NCI-H748 (cell line): ENCODE results near the gene POLRMT.
"Not testable (repeated sequence)": the region's sequence is repeated elsewhere in the genome, so short reads cannot be mapped to it uniquely, and the experiment has no call there.

Experiments used
- DNase-seq: peaks from one replicate; lab custom pipeline; 2025; ENCODE audit not compliant: unreplicated experiment; lab: John Stamatoyannopoulos, UW

The POLRMT gene

DNA sequence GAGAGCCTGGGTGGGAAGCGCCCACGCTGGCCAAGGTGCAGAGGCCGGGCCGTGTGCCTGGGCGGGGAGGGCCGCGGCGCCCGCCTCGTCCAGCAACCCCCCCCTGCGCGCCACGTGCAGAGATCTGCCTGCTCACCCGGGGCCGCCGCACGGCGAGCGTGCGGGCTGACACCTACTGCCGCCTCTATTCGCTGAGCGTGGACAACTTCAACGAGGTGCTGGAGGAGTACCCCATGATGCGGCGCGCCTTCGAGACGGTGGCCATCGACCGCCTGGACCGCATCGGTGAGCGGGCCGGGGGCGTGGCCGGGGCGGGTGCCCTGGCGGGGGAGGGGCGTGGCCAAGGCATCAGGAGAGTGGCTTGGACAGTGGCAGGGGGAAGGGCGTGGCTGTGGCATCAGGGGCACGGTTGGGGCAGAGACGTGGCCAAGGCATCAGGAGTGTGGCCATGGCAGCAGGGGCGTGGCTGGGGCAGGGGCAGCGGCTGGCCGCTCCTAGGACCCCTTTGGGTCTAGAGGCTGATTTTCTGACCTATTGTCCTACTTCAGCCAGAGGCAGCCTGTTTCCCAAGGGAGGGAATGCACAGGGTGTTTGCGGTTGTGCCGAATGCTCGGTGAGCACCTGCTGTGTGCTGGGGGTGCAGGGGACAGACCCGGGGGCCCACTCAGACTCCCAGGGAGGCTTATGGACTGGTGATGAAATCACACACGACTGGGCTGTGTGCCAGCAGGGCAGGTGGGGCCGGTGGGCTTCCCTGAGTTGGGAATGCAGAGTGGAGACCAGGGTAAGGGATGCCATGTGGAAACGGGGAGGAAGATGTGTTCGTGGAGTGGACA is 19.4 kb downstream of the POLRMT start:
- no peak for DNase-seq

DNA sequence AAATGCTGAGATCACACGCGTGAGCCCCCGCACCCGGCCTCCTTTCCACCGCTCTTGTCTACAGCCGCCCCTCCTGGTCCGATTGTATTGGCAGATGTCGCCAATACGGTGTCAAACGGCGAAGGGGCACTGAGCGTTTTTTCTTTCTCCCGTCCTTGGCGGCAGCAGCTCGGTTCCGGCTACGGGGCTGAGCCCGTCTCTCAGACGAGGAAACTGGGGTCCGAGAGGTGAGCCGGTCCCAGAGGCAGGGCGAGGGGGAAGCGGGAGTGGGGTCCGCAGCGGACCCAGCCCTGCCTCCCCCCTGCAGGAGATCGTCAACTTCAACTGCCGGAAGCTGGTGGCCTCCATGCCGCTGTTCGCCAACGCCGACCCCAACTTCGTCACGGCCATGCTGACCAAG is 20.4 kb downstream of the POLRMT start:
- no peak for DNase-seq

DNA sequence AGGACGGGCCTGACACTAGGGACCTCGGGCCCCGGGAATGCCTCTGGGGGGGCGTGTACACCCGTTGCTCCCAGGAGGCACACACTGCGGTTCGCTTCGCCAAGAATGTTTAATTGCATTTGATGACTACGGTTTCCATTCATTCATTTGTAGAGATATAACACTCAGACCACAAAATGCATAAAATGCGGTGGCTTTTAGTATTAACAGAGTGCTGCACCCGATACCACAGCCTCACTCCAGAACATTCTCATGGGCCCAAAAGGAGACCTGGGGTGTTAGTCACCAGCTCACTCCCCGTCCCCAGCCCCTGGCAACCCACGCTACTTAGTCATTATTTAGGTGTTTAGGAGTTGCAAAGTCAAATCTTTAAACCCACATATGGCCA is 21.9 kb downstream of the POLRMT start:
- no peak for DNase-seq

DNA sequence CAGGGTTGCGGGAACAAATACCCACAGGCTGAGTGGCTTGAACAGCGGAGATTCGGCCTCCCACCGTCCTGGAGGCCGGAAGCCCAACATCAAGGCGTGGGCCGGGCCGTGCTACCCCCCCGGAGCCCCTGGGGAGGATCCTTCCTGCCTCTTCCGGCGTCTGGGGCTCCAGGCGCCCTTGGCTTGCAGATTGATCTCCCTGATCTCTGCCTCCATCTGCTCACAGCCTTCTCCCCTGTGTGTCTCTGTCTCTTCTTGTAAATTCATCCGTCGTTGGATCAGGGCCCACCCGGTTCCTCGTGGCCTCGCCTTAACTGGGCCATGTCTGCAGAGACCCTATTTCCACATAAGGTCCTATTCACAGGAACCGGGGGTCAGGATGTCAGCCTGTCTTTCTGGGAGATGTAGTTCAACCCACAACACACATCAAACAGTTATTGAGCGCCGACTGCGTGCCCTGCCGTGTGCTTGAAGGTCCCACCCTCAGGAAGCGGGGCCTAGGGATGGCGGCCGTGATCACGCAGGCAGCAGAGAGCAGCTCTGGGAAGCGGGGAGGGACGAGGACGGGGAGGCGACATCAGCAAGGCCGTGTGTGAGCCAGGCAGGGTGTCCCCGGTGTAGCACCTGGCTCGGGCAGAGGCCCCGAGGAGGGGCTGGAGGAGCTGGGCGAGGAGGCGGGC is 22.4 kb downstream of the POLRMT start:
- DNase-seq: no peak

DNA sequence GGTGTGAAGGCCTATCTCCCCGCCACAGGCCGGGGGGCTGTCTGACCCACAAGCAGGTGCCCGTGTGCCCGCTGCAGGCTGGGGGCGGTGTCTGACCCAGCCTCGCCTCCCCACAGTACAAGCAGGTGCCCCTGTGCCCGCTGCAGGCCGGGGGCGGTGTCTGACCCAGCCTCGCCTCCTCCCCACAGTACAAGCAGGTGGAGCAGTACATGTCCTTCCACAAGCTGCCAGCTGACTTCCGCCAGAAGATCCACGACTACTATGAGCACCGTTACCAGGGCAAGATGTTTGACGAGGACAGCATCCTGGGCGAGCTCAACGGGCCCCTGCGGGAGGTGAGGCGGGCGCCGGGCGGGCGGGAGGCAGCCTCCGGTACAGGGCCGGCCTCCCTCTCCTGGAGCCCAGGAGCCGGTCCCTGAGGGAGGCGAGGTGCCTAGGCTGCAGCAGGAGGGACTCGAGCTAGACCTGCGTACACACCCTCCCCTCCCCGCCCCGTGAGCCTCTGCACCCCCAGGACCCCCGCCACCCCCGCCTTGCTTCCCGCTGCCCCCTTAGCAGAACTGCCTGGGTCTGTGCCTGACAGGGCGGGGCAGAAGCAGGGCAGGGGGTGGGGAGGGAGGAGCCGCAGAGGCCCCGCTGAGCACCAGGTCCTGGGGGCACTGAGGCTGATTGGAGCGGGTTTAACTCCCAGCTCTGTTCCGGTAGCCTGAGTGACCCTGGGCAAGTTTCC is 23.1 kb downstream of the POLRMT start:
- no peak for DNase-seq

DNA sequence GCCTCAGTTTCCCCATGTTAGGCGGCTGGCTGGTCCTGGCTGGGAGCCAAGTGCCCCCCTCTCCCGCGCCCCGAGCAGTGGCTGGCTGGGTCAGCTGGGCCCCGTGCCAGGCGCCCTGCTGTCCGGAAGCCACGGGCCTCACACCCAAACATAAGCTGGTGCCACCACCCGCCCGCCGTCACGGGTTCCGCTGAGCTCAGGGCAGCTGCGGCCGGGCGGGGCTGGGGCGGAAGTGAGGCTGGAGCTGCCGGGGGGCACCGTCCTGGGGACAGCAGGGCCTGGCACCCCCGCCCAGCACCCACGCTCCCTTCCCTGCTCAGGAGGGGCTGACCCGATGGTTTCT is 24.4 kb downstream of the POLRMT start:
- no peak for DNase-seq

DNA sequence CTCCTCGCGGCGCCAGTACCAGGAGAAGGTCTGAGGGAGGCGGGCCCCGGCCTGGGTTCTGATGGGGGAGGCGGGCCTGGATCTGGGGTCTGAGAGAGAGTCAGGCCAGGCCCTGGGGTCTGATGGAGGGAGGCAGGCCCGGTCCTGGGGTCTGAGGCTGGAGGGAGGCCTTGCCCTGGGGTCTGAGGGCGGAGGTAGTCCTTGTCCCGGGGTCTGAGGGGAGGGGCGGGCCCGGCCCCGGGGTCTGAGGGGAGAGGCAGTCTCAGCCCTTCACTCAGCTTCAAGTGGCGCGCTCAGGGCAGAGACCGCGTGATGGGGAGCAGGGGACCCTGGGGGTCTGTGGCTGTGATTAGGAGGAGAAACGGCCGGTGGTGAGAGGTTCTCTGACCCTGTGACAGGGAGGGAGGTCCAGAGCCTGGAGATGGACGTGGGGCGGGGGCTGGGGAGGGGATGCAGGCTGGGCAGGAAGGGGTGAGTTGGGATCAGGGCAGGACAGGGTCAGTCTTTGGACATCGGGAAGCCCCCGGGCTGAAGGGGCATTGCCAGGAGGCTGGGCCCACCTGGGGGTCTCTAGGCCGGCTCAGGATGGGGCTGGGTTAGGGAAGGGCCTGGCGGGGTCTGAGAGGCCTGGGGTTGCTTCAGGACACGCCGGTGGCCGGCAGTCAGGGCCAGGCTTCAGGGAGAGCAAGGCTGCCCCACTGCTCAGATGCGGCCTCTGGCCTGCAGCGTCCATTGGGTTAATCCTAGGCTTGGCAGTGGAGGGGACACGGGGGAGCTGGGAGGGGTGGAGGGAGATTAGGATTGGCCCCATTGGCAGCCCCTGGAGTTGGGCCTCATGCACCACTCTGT is 25.0 kb downstream of the POLRMT start:
- DNase-seq: no peak

DNA sequence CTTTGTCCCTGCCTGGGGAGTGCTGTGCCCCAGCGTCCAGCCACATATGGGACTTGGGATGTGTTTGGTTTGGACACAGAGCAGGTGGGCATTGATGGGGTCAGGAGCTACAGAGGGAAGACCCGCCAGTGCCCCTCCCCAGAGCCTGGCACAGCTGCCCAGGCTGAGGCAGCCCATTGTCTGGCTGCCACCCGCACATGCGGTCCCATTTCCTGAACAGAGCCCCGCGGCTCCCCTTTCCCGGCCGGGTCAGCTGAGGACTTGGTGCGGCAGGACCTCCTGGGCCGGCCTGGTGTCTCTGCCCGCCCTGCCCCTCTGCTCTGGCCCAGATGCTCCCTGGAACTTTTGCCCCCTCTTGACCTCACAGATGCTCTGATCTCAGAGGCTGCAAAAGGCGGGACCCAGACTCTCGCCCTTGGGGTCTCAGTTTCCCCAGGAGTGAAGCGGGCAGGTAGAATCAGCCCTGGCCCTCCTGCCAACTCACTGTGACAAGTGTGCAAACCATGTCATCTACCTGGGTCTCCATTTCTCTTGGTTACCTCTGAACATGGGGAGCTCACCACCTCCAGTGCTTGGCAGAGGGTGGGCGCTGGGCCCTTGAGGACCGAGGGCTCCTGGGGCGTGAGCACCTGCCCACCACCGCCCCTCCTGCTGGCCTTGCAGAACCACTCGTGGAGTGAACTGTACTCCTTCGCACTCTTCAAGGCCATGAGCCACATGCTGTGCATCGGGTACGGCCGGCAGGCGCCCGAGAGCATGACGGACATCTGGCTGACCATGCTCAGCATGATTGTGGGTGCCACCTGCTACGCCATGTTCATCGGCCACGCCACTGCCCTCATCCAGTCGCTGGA is 25.8 kb downstream of the POLRMT start:
- no peak for DNase-seq

DNA sequence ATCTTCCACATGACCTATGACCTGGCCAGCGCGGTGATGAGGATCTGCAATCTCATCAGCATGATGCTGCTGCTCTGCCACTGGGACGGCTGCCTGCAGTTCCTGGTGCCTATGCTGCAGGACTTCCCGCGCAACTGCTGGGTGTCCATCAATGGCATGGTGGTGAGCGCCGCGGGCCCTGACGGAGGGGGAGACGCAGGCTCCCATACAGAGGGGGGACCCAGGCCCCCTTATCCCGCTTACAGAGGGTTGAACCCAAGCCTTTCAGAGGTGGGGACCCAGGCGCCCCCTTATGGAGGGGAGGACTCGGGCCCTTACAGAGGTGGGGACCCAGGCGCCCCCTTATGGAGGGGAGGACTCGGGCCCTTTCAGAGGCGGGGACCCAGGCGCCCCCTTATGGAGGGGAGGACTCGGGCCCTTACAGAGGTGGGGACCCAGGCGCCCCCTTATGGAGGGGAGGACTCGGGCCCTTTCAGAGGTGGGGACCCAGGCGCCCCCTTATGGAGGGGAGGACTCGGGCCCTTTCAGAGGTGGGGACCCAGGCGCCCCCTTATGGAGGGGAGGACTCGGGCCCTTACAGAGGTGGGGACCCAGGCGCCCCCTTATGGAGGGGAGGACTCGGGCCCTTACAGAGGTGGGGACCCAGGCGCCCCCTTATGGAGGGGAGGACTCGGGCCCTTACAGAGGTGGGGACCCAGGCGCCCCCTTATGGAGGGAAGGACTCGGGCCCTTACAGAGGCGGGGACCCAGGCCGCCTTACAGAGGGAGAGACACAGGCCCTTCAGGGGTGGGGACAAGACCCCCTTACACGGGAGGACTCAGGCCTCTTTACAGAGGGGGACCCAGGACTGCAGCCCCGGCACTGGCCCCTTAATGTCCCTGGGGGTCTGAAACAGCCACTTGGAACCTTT is 28.0 kb downstream of the POLRMT start:
- DNase-seq: peak; percentile 74

DNA sequence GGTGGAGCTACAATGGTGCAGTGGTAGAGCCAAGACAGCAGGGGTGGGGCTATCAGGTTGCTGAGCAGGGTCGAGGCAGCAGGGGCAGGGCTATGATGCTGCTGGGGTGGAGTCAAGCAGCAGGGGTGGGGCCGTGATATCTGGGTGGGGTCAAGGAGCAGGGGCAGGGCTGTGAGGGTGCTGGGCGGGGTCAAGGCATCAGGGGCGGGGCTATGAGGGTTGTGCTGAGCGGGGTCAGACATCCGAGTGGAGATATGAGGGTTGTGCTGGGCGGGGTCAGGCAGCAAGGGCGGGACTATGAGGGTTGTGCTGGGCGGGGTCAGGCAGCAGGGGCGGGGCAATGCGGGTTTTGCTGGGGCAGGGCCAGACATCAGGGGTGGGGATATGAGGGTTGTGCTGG is 29.0 kb downstream of the POLRMT start:
- peak; percentile 14 for DNase-seq

DNA sequence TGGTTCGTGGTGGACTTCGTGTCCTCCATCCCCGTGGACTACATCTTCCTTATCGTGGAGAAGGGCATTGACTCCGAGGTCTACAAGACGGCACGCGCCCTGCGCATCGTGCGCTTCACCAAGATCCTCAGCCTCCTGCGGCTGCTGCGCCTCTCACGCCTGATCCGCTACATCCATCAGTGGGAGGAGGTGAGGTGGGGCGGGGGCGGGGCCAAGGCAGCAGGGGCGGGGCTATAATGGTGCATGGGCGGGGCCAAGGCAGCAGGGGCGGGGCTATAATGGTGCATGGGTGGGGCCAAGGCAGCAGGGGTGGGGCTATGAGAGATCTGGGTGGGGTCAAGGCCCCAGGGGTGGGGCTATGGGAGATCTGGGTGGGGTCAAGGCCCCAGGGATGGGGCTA is 29.6 kb downstream of the POLRMT start:
- DNase-seq: not testable (repeated sequence)

DNA sequence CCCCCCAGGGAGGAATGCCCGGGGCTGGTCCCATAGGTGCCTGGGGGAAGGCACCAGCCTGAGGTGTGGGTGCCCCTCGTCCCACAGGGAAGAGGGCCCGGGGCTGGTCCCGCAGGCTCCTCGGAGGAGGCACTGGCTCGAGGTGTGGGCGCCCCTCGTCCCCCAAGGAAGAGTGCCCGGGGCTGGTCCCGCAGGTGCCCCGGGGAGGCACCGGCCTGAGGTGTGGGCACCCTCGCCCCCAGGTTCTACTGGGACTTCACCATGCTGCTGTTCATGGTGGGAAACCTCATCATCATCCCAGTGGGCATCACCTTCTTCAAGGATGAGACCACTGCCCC is 30.1 kb downstream of the POLRMT start:
- DNase-seq: not testable (repeated sequence)

DNA sequence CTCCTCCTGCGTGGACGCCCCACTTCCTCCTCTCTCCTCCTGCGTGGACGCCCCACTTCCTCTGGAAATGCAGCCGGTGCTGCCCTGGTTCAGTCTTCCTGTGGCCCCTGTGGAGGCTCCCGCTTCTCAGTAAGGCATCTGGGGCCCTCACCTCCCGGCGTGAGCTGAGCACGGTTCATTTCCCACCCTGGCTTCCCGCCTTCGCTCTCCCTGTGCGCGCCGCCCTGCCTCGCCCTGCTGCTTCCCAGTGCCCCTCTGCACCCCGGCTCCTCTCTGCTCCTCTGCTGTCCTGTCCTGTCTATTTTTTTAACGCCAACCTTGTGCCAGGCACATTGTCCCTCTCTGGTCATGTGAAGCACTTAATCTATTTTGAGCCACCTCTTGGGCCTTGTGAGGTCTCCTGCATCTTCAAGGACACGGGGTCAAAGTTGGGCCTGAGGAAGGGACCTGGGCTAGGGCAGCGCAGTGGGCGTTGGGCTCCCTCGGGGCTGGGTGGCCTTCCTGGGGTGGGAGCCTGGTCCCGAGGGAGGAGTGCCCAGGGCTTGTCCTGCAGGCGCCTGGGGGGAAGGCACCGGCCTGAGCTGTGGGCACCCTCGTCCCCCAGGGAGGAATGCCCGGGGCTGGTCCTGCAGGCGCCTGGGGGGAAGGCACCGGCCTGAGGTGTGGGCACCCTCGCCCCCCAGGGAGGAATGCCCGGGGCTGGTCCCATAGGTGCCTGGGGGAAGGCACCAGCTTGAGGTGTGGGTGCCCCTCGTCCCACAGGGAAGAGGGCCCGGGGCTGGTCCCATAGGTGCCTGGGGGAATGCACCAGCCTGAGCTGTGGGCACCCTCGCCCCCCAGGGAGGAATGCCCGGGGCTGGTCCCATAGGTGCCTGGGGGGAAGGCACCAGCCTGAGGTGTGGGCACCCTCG is 30.7 kb downstream of the POLRMT start:
- no peak for DNase-seq

DNA sequence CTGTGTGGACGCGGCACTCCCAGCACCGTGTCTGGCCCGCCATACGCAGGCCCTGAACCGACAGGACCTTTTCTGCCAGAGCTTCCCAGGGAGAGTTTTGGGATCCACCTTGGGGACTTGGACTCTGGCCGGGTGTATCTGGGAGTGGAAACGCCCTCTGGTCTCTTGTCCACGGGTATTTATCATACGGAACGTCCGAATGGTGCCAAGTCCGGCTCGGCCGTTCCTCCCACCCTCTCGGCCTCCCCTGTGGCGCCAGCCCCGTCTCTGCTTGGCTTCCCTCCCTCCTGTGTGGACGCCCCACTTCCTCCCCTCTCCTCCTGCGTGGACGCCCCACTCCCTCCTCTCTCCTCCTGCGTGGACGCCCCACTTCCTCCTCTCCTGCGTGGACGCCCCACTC is 31.5 kb downstream of the POLRMT start:
- no peak for DNase-seq

DNA sequence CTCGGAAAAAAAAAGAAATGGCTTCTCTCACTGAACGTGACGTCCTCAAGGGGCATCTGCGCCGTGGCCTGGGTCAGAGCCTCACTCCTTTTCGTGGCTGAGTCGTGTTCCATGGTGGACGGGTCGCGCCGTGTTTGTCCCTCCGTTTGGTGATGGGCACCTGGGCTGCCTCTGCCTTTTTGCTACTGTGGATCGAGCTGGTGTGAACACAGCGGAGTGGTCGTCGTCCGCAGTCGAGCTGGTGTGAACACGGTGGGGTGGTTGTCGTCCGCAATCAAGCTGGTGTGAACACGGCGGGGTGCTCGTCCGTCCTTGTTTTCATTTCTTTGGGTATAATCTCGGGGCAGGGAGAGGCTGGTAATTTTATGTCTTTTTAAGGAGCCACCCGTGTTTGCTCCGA is 32.0 kb downstream of the POLRMT start:
- DNase-seq: no peak

DNA sequence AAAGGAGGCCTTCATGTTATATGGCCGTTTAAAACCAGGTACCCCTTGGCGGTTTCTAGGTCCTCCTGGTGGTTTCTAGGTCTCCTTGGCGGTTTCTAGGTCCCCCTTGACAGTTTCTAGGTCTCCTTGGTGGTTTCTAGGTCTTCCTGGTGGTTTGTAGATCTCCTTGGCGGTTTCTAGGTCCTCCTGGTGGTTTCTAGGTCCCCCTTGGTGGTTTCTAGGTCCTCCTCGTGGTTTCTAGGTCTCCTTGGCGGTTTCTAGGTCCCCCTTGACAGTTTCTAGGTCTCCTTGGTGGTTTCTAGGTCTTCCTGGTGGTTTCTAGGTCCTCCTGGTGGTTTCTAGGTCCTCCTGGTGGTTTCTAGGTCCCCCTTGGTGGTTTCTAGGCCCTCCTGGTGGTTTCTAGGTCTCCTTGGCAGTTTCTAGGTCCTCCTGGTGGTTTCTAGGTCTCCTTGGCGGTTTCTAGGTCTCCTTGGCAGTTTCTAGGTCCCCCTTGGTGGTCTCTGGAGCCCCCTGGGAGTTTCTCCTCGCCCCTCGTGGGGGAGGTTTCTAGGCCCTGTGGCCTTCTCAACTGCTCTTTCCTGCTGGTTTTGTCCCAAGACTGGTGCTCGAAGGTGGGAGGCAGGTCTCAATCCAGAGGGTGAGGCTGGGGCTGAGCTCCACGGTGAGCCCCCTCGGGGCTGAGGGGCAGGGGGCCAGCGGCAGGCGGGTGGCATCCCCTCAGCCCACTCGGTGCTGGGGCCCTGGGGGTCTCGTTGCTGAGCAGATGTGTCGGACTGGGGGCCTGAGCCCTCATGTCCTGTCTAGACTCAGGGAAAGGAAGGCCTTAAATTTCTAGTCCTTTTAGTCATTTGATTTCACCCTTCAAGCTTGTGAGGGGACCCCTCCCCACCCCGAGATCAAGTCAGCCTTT is 35.7 kb downstream of the POLRMT start:
- DNase-seq: no peak

DNA sequence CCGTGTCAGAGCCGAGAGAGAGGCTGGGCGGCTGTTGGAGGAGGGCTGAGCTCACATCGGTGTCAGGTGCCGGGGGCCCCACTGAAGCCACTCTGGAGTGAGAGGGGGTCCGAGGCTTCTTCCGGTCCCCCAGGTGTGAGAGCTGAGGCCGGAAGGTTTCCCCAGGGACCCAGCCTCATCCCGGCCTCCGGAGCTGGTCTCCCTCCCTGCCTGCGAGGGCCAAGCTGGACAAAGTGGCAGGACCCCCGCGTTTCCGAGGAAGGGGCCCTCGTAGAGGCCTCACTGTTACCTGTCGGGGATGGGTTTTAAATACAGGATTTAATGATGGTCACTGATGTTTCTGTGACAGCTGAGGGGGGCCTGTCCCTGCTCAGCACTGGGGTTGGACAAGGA is 37.1 kb downstream of the POLRMT start:
- no peak for DNase-seq
